ENCODE data around the gene MBTPS1.
A peak's percentile ranks its signal among the peaks of the same experiment; 100 is the strongest.

MBTPS1 gene

DNA sequence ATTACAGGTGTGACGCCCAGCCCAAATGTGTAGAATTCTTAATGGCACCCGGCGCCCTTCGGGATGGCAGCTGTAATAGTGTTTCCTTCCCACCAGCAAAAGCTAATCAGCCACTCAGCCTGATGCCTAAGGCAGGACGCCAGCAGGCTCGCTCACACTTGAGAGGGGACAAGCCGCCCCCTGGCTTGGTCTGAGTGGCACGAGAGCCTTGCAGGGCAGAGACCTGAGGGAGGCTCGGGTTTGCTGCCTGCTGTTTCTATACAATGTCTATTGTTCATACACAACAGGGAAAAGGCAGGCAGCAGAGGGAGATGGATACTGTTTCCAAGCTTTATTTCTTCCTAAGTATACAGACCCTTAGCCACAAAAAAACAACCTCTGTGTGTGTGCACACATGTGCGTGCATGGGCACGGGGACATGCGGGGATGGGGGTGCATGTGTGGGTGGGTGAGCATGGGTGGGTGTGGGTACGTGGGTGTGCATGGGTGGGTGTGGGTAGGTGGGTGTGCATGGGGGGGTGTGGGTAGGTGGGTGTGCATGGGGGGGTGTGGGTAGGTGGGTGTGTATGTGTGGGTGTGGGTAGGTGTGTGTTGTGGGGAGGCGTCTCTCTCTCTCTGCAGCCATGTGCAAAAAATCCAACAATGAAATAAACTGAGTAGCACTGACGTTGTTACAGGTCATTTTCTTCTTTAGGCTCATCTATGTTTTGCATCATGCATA is 84.1 kb downstream of the MBTPS1 start:
- no peak for DNase-seq

DNA sequence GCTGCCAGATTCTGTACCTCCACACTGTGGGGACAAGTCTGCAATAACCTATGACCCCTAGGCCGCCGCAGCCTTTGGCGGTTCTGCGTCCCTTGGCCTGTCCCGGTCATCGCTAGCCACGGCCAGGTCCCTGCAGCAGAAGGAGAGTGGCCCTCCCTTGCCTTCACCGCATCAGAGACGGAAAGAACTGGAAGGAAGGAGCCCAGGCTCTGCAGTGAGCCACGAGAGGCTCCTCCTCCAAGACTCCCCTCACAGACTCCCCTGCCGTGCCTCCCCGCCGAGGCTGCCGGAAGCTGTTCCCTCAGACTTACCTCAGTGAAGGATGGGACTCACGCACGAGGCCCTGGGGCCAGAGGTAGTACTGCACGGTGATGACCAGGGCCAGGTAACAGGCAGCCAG is 85.2 kb downstream of the MBTPS1 start:
- DNase-seq = no peak

DNA sequence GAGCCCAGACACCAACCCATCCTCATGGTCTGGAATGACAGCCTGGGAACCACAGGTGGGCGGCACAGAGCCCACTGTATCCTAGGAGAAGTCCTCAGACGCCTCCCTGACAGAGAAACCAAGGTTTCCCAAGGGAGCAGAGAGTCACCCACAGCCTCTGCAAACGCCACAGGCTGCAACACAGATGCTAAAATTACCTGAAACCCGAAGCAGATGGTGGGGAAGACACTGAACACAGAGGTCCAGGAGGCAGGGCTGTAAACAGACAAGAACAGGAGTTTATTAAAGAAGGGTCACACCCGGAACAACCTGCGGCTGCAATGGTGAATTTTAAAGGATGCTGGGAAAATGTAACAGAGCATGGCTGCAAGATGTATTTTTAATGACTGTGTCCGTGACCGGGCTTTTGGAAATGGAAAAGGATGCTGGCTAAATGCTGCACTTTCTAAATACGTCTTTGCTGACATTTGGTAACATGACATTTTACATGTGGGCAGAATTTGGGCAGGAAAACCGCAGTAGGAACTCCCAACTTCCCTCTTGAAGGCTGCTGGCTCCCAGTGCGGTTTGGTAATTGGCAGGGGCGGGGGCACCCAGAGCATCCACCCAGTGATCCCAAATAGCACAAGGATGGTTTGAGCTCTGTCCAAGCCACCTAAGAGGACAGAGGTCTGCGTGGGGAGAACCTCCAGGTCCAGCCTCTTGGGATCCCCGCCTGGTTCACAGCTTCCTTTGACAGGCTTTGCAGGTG is 87.3 kb downstream of the MBTPS1 start:
- no peak for DNase-seq

DNA sequence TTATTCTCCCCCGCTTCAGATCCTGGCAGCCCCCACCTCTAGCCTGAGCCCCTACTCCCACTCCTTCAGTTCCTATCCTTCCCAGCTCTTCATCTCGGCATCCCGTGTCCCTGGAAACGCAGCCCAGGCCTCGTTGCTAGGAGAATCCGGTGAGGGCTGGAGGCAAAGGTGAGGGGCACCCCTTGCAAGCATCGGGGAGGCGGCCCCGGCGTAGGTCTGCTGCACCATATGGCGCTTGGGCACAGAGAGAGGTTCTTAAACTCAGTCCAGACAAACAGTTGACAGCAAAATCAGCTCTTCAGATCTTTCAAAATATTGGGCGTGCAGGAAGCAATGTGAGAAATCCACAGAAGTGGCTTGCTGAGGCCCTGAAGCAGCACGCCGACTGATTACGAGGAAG is 89.1 kb downstream of the MBTPS1 start:
- DNase-seq = no peak

DNA sequence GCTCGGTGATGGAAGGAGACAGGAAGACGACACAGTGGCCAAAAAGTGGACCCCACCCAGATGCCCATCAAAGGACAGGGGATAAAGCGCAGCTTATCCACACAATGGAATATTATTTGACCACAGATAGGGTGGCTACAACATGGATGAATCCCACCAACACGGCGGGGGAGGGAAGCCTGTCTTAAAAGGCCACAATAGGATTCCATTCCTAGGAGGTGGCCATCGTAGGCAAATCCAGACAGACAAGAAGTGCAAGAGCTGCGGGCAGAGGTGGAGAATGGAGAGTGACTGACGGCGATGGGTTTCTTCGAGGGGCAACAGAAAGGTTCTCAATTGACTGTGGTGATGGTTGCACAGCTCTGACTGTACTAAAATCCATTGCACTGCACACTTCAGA is 90.1 kb downstream of the MBTPS1 start:
- no peak for DNase-seq

DNA sequence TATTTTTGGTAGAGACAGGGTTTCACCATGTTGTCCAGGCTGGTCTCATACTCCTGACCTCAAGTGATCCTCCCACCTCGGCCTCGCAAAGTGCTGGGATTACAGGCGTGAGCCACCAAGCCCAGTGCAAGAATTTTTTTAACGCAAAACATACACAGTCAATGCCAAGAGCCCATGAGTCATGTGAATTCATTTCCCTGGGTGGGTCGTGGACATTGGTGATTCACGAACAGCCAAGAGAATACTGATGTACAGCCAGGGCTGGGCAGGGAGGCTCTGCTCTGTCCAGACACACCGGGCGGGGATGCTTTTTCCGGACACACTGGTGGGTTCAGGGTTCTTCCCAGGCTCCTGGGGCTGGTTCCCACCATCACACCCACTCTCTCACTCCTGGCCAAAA is 91.9 kb downstream of the MBTPS1 start:
- DNase-seq = no peak

DNA sequence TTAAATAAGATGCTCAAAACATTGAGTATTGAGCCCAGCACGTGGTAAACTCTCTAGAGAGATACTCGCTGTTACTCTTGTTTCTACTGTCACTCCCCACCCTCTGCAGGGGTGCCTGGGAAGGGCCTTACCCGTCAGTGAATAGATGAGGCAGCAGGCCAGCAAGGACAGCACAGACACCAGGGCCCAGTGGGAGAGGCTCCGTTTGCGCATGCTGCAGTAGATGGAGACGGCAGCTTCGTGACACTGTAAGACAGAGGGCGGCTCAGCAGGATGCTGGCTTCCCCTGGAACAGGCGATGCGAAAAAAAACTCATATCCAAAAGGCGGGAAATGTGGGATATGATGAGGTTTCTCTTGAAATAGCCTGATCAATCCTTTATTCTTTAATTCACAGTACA is 94.1 kb downstream of the MBTPS1 start:
- DNase-seq = no peak

DNA sequence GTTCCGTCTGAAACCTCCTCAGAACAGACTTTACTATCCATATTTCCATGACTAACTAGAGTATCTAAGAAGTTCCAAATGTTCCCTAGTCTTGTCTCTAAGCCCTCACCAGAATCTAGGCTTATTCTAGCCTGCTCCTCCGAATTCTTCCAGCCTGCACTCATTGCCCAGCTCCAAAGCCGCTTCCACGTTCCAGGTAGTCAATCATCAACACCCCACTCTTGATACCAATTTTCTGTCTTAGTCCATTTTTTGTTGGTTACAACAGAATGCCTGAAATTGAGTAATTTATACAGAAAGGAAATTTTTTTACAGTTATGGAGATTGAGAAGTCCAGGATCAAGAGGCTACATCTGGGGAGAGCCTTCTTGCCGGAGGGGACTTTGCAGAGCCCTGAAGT is 95.3 kb downstream of the MBTPS1 start:
- no peak for DNase-seq

DNA sequence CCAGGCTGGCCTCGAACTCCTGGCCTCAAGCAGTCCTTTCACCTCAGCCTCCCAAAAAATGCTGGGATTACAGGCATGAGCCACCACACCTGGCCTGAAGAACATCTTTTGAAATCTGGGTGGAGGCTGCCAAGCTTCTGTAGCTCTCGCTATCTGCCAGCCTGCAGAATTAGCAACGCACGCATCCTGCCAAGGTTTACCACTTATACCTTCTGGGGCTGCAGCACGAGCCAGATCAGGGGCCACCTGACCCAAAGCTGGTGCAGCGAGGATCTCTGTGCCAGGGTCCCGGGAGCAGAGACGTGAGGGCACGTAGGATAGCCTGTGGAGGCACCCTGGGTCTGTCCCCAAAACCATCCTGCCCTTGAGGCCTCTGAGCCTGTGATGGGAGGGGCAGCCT is 96.4 kb downstream of the MBTPS1 start:
- DNase-seq = no peak

DNA sequence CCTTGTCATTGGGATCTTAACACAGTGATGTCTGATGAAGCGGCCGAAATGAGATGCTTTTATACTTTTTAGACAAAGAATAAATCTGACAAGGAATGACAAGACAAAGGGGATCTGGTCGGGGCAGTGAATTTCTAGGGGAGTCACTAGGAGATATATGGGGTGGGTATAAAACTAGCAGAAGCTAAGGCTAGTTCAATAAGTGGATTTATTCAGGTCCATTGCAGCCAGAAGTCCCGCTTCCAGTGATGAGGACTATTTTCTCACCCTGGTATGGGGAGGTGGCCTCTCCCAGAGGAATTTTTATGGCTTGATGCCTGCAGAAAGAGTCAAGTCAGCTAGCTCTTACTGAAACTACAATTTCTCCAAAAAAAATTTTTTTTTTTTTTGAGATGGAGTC is 98.0 kb downstream of the MBTPS1 start:
- DNase-seq = no peak

DNA sequence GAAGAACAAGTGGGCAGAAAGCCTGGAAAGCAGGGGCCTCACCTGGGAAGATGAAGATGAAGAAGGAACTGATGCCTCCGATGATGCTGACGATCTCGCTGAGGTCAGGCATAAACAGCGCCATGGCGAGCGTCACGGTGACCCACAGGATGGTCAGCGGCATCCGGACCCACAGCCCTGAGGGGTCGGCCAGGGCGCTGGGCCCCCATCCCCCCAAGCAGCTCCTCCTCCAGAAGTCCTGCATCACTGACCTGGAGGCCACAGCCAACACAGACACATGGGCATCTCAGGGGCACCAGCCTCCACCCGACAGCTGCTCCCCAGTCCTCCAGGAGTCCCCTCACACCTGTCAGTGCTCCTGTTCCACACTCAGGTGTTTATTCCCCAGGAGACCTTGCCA is 100.3 kb downstream of the MBTPS1 start:
- DNase-seq = no peak

DNA sequence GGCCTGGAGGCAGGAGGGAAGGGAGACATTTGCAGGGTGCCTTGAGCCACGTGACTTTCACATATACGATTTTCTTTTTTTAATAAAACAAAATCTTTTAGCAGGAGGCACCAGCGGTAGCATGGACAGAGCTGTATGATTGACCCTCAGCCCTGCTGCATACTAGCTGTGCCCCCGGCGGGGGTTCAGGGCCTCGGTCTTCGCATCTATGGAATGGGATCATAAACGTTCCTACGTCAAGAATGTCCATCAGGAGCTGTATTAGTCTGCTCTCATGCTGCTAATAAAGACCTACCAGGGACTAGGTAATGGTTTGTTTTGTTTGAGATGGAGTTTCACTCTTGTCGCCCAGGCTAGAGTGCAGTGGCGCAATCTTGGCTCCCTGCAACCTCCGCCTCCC is 101.3 kb downstream of the MBTPS1 start:
- no peak for DNase-seq

DNA sequence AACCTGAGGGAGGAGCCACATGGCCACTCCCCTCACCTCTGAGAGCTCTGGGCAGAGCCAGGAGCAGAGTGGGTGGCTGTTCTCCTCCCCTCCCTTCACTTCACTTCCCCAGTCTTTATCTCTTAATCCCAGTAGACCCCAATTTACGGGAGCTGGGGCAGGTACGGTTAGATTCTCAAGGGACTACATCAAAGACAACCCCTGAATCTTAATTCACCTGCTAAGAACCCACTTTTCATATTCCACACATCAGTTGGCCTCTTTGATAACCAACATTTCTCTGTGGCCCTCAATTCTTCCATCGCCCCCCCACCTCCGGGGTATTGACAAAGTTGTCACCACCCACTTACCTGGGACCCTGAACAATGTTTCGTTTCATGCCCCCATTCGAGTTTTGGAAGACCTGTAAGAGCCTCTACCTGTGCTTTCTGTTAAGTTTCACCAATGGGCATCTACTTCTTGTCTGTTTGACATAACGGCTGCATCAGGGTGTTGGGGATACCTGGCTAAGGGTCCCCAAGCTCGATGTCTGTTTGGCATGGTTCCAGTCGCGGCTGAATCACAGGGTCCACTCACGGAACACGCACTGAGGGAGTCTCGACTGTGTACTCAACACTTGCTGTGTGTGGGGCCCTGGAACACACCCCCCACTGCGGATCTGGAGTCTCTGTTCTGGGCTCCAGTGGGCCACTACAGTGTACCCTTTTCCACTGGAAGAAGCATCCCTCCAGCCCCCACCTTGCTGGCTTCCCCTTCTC is 102.0 kb downstream of the MBTPS1 start:
- no peak for DNase-seq

DNA sequence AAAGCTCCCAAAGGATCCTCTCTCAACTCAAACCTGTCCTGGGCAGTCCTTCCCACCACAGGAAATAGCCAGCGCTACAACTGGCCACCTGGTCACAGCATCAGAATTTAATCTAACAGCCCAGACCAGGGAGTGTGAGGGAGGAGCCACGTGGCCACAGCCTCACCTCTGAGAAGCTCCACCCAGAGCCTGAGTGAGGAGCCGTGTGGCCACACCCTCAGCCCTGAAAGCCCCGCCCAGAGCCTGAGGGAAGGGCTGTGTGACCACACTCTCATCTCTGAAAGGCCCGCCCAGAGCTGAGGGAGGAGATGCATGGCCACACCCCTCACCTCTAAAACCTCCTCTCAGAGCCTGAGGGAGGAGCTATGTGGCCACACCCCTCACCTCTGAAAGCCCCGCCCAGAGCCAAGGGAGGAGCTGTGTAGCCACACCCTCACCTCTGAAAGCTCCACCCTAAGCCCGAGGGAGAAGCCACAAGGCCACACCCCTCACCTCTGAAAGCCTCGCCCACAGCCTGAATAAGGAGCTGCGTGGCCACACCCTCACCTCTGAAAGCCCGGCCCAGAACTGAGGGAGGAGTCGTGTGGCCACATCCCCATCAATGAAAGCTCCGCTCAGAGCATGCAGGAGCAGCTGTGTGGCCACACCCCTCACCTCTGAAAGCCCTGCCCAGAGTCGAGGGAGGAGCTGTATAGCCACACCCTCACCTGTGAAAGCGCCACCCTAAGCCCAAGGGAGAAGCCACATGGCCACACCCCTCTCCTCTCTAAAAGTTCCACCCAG is 102.8 kb downstream of the MBTPS1 start:
- peak; percentile 25 for DNase-seq

DNA sequence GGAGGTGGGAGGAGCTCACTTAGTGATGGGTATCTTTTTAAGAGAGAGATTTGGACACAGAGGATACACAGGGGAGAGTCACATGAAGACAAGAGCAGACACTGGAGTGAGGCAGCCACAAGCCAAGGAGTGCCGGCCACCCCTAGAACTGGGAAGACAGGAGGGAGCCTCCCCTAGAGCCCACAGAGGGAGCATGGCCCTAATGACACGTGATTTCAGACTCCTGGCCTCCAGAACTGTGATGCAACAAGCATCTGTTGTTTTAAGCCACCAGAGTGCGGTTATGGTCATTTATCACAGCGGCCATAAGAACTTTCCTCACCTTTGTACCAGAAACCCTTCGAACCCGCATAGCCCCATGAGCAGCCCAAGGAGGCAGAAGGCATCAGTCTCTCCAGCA is 107.5 kb downstream of the MBTPS1 start:
- DNase-seq = no peak

DNA sequence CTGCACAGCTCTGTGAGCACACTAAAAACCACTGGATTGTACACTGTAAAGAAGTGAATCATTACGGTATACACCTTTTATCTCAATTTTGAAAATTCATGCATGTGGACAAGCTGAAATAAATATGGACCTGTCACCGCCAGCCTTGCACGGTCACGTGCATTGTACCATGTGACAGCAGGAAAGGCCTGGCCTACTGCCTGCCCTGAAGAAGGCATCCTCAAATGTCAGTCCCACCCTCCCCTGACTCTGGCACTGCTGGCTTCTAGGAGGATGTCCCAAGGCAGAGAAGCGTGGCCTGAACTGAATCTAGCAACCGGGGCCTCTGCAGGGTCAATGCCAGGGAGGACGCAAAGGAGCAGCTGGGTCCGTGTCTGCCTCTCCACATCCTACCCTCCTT is 108.8 kb downstream of the MBTPS1 start:
- DNase-seq = no peak

DNA sequence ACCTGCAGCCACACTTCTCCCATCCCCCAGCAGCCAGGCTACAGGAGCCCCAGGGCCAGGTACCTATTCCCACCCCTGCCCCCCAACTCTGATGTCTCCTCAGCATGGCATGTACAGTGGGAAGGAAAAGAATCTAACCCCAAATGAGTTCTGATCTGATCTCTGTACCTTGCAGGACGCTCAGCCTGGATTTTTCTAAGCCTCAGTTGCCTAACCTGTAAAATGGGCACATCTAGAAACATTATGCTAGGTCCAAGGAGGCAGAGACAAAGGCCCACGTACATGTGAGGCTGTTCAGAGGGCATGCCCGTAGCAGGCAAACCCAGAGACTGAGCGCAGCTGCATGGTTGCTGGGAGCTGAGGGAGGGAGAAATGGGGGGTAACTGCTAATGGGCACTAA is 109.2 kb downstream of the MBTPS1 start:
- no peak for DNase-seq

DNA sequence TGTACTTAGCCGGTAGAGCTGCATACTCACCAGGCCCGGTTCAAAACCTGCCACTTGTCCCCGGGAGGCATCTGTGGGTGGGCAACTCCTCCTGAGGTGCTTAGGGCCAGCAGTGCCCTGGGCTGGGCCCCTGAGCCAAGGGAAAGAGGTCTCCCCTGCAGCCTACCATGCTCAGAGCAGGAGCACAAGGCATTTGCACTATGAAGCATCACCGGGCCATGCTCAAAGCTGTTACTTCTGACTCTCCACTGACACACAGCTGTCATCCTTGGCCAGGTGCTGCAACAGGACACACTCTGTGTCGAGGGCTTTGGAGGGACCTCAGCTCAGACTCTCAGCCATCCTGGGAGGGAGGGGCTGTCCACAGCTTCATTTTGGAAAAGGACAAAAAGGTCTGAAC is 111.4 kb downstream of the MBTPS1 start:
- DNase-seq = no peak

DNA sequence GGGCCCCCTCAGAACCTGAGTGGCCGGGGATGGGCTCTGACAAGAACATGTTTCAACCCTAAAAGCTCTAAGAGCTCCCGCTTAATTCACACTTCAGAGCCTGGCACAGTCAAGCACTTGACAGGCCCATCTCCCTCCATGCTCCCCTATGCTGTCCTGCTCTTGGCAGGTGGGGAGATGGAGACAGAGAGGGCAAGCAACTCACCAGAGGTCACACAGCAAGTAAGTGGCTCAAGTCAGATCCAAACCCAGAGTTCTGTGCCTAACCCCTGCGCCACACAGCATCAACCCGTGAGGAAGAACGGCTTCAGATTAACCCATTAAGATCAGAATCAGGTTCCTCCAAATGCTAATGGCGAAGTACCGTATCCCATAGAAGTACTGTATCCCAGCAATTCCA is 112.3 kb downstream of the MBTPS1 start:
- DNase-seq = no peak

All from T-helper 9 cell (primary cell).